K562 (cell line): Measurements from ENCODE around the gene BANP.

Experiments
- MEF2A ChIP-seq: IDR thresholded peaks from 2 replicates; pipeline ENCODE4 v1.6.1; 2011; ENCODE audit warnings: low read depth, mild to moderate bottlenecking, low read length, moderate library complexity; ENCODE audit not compliant: control insufficient read depth
- SREBF1 ChIP-seq: fragments of 150-350 bp; IDR thresholded peaks from 2 replicates; pipeline ENCODE4 v1.6.1; 2014; ENCODE audit warnings: antibody characterized with exemption, low read depth, low read length, borderline replicate concordance

DNA sequence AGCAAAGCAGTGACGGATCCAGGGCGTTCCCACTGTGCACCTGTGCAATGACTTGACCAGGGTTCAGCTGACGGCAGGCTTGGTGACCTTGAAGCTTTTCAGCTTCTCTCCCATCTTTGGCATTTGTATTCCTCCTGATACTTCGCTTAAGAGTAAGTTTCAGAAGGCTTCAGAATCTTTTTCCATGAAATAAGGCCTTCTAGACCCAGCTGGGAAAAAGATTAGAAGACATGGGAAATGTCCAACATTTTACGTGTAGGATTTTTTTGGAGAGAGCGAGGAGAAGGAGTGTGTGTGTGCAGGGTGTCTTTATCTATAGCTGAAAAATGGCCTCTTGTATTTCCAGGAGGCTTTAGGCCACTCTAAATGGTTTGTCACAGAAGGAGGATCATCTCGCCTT lies 104.1 kb downstream of the BANP start:
- TF ChIP-seq SREBF1 (no peak), MEF2A (no peak)
